ENCODE data around the gene MVB12B.

DNA sequence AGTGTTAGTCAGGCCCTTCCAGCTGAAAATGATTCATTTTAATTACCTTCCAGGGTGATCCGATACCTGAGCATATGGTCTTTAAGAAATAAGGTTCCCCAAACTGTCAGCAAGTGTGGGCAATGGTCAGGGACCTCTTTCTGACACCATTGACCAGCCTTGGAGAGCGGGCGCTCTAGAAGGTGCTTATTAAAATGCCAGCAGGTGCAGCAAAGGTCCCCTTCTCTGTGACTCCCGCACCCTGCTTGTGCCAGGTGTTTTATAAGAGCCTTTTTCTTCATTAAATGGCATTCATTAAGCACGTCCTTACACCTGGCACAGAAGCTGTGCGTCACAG lies 85.3 kb downstream of the MVB12B start:
- TF ChIP-seq, protein P1, sequence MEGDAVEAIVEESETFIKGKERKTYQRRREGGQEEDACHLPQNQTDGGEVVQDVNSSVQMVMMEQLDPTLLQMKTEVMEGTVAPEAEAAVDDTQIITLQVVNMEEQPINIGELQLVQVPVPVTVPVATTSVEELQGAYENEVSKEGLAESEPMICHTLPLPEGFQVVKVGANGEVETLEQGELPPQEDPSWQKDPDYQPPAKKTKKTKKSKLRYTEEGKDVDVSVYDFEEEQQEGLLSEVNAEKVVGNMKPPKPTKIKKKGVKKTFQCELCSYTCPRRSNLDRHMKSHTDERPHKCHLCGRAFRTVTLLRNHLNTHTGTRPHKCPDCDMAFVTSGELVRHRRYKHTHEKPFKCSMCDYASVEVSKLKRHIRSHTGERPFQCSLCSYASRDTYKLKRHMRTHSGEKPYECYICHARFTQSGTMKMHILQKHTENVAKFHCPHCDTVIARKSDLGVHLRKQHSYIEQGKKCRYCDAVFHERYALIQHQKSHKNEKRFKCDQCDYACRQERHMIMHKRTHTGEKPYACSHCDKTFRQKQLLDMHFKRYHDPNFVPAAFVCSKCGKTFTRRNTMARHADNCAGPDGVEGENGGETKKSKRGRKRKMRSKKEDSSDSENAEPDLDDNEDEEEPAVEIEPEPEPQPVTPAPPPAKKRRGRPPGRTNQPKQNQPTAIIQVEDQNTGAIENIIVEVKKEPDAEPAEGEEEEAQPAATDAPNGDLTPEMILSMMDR (IDR thresholded peaks at IDR 0.05; ENCODE audit: insufficient read depth, low read depth, low read length): no peak
- no peak for TF ChIP-seq EZH2 (IDR thresholded peaks at IDR 0.05; ENCODE audit: insufficient read depth, low read length)

All from astrocyte (in vitro differentiated cells and primary cell).